Fibroblast of villous mesenchyme (primary cell): ENCODE data around the gene LRPPRC. TPM values are rescaled to one million over a fixed set of nuclear protein-coding genes. Genes with fewer than 3 reads are reported as not detected.

Experiments
- DNase-seq: peaks from one replicate; pipeline ENCODE4 v3.0.0-alpha.2; 2010; ENCODE audit warnings: low read depth
- H3K4me3 ChIP-seq: 2 replicates; pipeline ENCODE4 v1.5.1; 2011; ENCODE audit warnings: low read depth, mild to moderate bottlenecking, low read length
- total RNA-seq: library from RNA; depleted of rRNA; stranded (reverse); fragments of >200 nt; gene quantifications from 2 replicates; pipeline ENCODE4 v1.2.3, GENCODE V29; 2012
- TF ChIP-seq, protein P1 (sequence below): IDR thresholded peaks from 2 replicates; pipeline ENCODE4 v1.5.1; 2012; ENCODE audit warnings: low read depth, mild to moderate bottlenecking, low read length; ENCODE audit not compliant: insufficient read depth

LRPPRC gene
- total RNA-seq, 1 donor: 63.9 TPM

DNA sequence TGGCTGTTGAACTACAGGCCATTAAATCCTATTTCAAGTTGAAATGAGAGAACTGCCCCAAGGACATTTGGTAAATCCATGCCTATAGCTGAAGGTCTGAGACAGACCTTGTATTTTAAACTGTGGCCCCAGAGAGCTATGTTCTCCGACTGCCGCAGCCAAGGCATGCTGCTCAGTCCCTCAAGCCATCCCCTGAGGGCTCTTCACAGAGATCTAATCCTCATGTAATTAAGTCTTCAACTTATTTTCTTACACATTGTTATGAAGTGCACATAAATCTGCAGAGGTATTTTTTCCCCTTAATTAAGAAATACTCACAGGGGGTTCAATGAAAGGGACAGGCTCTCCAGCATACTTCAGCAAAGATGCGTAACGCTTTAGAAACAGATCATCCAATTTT is 106.4 kb downstream of the LRPPRC start:
- TF ChIP-seq, protein P1, sequence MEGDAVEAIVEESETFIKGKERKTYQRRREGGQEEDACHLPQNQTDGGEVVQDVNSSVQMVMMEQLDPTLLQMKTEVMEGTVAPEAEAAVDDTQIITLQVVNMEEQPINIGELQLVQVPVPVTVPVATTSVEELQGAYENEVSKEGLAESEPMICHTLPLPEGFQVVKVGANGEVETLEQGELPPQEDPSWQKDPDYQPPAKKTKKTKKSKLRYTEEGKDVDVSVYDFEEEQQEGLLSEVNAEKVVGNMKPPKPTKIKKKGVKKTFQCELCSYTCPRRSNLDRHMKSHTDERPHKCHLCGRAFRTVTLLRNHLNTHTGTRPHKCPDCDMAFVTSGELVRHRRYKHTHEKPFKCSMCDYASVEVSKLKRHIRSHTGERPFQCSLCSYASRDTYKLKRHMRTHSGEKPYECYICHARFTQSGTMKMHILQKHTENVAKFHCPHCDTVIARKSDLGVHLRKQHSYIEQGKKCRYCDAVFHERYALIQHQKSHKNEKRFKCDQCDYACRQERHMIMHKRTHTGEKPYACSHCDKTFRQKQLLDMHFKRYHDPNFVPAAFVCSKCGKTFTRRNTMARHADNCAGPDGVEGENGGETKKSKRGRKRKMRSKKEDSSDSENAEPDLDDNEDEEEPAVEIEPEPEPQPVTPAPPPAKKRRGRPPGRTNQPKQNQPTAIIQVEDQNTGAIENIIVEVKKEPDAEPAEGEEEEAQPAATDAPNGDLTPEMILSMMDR: no peak
- H3K4me3 ChIP-seq: no peak overlapping the region
- no peak for DNase-seq

DNA sequence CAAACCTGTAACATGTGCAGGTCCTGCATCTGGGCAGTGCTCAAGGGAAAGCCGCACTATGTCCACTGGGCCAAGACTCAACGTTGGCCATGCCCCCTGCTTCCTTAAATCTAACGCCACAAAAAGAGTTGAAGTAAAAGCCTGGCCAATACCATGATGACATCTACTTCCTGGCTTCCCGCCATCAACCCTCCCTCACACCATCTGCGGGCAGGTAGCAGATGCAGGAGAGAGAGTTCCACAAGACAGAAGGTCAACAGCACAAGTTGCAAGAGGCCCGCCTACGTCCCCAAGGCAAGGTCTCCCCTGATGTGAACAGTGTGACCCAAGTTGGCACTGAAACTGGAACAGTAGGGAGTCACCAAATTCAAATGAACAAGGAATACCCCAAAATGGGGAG is 108.6 kb downstream of the LRPPRC start:
- no peak for DNase-seq
- no peak overlapping the region for H3K4me3 ChIP-seq
- TF ChIP-seq, protein P1: no peak

DNA sequence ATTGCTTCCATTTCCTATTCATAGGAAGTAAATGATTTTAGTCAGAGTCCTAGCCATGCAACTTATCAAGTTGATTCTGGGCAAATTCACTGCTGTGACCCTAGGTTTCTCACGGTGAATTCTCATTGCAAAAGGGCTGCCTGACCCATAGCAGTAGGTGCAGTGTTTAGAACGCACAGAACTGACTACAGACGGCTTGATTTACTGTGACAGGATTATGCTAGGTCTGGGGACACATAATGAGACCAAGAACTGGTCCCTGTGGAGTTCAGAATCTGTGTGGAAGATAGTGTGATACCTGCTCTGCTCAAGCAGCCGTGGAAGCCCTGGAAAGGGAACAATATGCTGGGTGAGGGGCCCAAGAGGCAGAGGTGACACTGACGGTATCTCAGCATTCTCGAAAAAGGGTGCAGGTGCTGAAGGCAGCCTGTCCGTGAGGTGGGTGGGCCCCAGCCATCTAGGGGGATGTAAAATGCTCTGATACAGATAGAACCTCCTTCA is 110.6 kb downstream of the LRPPRC start:
- TF ChIP-seq, protein P1: no peak
- H3K4me3 ChIP-seq: no peak overlapping the region
- DNase-seq: no peak

DNA sequence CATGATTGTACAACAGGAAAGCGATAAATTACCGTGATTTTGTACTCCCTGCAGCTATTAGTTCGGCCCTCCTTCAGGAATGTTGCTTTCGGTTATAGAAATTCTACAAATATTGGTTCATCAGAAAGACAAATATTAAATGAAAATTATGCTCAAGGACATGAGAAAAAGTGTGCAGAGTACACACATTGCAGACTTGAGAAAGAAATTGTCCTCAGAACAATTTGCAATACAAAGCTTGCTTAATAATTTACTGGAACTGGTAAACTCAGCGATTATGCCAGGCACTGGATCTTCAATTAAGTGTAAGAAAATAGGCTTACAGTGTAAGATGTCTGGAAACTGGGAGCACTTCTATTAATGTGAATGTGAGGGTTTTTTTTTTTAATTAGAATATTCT is 111.1 kb downstream of the LRPPRC start:
- TF ChIP-seq, protein P1: no peak
- no peak overlapping the region for H3K4me3 ChIP-seq
- no peak for DNase-seq

- H3K4me3 ChIP-seq: no peak overlapping the region
- no peak for DNase-seq
- TF ChIP-seq, protein P1: no peak
Measured at GRCh38 chr2:43882312-43882711, 113.5 kb downstream of the LRPPRC start.

GRCh38 chr2:43880952-43881351 is 114.8 kb downstream of the LRPPRC start:
- no peak for DNase-seq
- TF ChIP-seq, protein P1: no peak
- no peak overlapping the region for H3K4me3 ChIP-seq

DNA sequence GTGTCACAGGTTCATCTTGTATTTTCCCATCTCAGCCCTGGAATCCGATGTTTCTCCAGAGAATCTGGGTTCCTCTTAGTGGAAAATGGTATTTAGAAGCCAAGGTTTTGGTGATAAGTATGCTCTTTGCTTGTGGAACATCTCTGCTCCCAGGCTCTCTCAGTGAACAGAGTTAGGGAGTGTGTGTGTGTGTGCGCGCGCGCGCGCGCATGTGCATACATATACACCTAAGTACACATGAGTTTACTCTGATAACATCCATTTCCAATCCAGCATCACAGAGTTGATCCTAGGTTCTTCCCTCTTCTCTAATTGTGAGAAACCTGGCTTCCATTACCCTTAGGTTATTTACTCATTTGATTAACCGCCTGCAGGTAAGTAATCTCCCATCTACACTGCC is 115.3 kb downstream of the LRPPRC start:
- no peak overlapping the region for H3K4me3 ChIP-seq
- no peak for DNase-seq
- TF ChIP-seq, protein P1: no peak
